ENCODE data around the gene MSANTD7.

Gene MSANTD7

DNA sequence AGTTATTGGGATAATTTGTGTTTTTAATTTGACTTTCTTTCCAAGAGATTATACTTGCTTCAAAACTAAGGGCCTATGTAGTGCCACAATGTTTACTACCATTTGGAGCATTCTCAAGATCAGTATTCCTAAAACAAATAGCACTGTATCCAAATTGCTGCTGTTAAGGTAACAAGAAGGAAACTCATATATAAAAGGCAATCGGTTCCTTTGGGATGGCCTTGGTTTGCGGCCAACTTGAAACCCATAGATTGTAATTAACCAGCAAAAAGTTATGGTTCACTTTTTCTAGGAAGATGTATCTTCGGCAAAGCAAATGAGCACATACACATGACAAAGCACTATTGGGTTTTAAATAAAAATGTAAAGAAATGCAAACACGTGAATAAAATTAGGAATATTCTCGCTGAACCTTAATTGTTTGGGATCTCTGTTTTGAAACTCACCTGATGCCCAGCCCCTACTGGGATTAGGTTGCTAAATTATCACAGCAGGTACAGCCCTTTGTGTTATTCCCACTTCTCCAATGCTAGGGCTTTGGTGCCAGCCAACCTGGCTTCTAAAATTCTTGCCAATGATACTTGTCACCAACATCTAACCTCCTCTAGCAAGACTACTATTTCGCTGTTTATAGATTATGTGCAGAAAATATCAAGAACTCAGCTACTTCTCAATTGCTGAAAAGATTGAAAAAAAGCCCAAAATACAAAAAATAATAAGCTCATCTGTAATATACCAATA is 16.3 kb upstream of the MSANTD7 start:
- DNase-seq = no peak
- Mint-ChIP-seq H3K9me3 (no peaks in the 10 kb centered on the region), H3K4me3 (no peak overlapping the region), H3K4me1 (peaks cover 5% of the 10 kb centered on the region), H3K27me3 (peaks cover 10% of the 10 kb centered on the region), H3K36me3 (no peaks in the 10 kb centered on the region), H3K27ac (no peak overlapping the region)
- CTCF ChIA-PET = interaction anchor here (0.6 to 4.2 kb wide), 9 partner anchors 67 to 322 kb away, joined by 3 to 32 read pairs (median 4); no protein-coding TSS in a partner anchor

DNA sequence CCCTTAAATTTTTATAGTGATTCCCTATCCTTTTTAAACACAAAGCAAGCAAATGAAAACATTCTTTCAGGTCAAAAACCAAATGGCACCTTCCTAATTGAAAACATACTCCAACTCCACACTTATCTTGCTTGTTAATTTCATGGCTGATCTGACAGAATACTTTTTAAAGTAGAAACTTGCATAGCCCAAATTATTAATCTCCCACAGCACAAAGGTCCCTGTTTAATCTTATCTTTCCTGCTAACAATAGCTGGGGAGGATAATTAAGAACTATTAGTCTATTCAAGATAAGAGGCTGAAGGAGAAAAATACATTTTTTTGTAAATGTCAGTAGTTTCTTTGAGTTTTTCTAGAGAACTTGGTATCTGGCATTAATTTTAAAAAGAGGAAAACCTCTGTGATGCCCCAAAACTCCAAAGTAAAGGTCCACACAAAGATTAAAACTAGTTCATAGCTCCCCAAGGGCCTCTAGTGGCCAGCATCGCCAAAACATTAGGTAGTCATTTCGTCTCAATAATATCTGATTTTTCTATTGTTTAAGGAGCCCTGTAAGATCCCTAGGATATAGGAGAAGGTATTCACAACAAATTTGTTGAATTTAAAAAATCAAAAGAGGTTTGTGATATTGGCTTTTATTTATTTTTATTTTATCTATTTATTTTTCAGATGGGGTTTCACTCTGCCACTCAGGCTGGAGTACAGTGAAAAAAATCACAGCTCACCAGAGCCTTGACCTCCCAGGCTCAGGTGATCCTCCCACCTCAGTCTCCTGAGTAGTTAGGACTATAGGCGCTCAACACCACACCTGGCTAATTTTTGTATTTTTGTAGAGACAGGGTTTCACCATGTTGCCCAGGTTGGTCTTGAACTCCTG is 15.0 kb upstream of the MSANTD7 start:
- CTCF ChIA-PET = interaction anchor here (0.6 to 4.2 kb wide), 24 partner anchors 9 to 627 kb away, joined by 3 to 32 read pairs (median 4); partner anchors contain the start of genes CDNF, HSPA14 and MSANTD7
- H3K4me1 Mint-ChIP-seq = peaks cover 5% of the 10 kb centered on the region
- no peaks in the 10 kb centered on the region for H3K9me3 Mint-ChIP-seq
- H3K27ac Mint-ChIP-seq = no peak overlapping the region
- no peaks in the 10 kb centered on the region for H3K36me3 Mint-ChIP-seq
- peak; percentile 59 for DNase-seq
- no peak overlapping the region for H3K4me3 Mint-ChIP-seq
- H3K27me3 Mint-ChIP-seq = peaks cover 10% of the 10 kb centered on the region

DNA sequence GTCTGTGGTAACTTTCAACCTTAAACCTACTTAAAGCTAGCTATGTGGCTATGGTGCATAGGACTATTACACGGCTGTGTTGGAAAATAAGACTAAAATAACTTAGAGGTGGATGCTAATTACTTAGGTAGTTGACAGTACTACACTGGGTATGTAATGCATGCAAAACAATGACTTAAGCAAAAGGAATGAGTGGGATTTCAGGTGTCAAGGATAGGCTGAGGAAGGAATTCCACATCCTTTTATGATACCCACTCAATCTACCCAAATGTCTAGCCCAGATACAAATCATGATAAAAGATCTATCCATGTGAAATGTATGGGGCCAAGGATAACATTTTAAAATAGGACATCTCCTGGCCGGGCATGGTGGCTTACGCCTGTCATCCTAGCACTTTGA is 14.1 kb upstream of the MSANTD7 start:
- CTCF ChIA-PET = interaction anchor here (0.6 to 4.2 kb wide), 13 partner anchors 10 to 628 kb away, joined by 3 to 32 read pairs (median 5); partner anchors contain the start of genes CDNF, HSPA14 and MSANTD7
- H3K4me1 Mint-ChIP-seq = peaks cover 5% of the 10 kb centered on the region
- H3K9me3 Mint-ChIP-seq = no peaks in the 10 kb centered on the region
- peaks cover 10% of the 10 kb centered on the region for H3K27me3 Mint-ChIP-seq
- H3K27ac Mint-ChIP-seq = no peak overlapping the region
- no peaks in the 10 kb centered on the region for H3K36me3 Mint-ChIP-seq
- no peak overlapping the region for H3K4me3 Mint-ChIP-seq
- DNase-seq = no peak

DNA sequence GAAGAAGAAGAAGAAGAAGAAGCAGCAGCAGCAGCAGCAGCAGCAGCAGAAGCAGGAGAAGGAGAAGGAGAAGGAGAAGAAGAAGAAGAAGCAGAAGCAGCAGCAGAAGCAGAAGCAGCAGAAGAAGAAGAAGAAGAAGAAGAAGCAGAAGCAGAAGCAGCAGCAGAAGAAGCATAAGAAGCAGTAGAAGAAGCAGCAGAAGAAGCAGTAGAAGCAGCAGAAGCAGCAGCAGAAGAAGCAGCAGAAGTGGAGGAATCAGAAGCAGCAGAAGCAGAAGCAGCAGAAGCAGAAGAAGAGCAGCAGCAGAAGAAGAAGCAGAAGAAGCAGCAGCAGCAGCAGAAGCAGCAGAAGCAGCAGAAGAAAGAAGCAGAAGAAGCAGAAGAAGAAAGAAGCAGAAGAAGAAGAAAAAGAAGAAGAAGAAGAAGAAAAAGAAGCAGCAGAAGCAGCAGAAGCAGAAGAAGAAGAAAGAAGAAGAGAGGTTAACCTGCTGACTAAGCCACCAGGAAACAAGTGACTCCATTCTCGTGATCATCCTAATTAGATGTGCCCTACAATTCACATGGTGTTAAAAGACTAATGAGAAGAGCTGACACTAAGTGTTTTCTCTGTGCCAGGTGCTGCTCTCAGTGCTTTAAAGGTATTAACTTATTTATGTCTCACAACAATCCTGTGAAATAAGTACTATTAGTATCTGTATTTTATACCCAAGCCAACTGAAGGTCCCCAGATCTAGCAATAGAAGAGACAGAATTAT is 11.9 kb upstream of the MSANTD7 start:
- H3K27ac Mint-ChIP-seq = no peak overlapping the region
- H3K4me3 Mint-ChIP-seq = no peak overlapping the region
- DNase-seq = no peak
- H3K27me3 Mint-ChIP-seq = peaks cover 10% of the 10 kb centered on the region
- CTCF ChIA-PET = interaction anchor here (0.6 to 1.7 kb wide), 3 partner anchors 283 to 328 kb away, joined by 3 to 4 read pairs (median 4); no protein-coding TSS in a partner anchor
- no peaks in the 10 kb centered on the region for H3K36me3 Mint-ChIP-seq
- no peaks in the 10 kb centered on the region for H3K9me3 Mint-ChIP-seq
- H3K4me1 Mint-ChIP-seq = no peaks in the 10 kb centered on the region

DNA sequence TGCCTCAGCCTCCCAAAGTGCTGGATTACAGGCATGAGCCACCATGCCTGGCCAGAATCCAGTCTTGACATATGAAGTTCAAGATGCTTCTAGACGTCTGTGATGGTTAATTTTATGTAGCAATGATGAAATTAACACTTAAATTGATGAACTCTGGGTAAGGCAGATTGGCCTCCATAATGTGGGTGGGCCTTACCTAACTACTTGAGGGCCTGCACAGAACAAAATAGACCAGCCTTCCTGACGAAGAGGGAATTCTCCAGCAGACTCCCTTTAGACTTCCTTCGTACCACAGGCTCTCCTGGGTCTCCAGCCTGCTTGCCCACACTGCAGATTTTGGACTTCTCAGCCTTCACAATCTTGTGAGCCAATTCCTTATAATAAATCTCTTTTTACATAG is 5.0 kb upstream of the MSANTD7 start:
- CTCF ChIA-PET = interaction anchor here (1.3 kb wide), 1 partner anchor 8 kb away, joined by 4 read pairs; no protein-coding TSS in a partner anchor
- no peaks in the 10 kb centered on the region for H3K27me3 Mint-ChIP-seq
- H3K36me3 Mint-ChIP-seq = no peaks in the 10 kb centered on the region
- DNase-seq = no peak
- peaks cover 7% of the 10 kb centered on the region for H3K4me1 Mint-ChIP-seq
- no peaks in the 10 kb centered on the region for H3K9me3 Mint-ChIP-seq
- H3K27ac Mint-ChIP-seq = no peak overlapping the region
- H3K4me3 Mint-ChIP-seq = no peak overlapping the region

DNA sequence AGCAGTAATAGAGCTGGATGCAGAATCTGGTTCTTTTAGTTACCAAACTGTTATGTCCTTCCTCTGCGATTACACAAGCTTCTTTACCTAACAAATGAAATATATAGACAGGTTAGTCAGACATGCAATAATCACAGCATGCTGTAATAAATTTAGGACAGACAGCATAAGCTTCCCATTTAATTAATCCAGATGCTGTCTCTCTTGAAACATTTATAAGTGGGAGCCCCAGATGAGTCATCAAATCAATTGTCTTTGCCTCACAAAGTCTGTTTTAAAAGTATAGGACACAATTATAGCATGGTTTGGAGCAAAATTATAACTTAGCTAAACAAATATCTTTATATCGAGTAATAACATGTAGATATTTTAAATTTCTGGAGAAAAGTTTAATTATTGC is 1.9 kb upstream of the MSANTD7 start:
- Mint-ChIP-seq H3K36me3 (peaks cover 11% of the 10 kb centered on the region), H3K4me3 (no peak overlapping the region), H3K27ac (no peak overlapping the region), H3K27me3 (no peaks in the 10 kb centered on the region), H3K9me3 (no peaks in the 10 kb centered on the region), H3K4me1 (peaks cover 23% of the 10 kb centered on the region)
- CTCF ChIA-PET = interaction anchor here (1.8 to 2.6 kb wide), 2 partner anchors 13 to 136 kb away, joined by 5 to 7 read pairs; no protein-coding TSS in a partner anchor
- no peak for DNase-seq

DNA sequence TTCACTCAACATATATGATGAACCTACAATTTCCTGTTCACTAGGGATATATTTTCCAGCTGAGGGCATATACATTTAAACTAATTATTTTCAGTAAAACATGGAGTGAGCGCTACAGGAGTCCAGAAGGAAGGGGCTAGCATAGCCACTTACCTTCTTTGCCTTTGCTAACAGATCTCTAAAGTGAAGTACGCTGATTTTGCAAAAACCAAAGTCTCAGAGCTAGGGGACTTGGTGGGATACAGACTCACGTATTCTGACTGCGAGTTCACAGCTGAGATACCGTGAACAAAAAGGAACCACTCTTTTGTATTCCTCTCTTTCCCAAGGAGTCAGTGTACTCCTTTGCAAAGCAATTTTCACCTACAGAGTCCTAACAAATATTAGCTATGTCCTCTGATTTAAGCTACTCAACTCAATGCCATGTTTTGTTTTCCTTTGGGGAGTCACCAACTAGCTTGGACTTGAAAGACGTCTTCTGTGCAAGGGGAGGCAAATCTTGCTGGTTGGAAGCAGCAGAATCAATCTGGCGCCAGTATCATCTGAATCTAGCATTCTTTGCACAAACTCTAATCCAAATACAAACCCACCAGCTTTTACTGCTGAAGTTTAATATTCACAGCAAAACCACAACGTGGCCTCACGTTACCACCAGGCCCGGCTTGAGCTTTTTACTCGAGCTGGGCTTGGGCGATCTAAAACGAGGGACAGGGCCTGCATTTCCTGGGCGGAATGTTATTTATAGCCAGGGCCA is 926 bp upstream of the MSANTD7 start:
- Mint-ChIP-seq H3K9me3 (no peaks in the 10 kb centered on the region), H3K4me3 (peak overlapping the region; percentile 91), H3K27ac (peak overlapping the region; percentile 84), H3K36me3 (peaks cover 21% of the 10 kb centered on the region), H3K4me1 (peaks cover 23% of the 10 kb centered on the region), H3K27me3 (no peaks in the 10 kb centered on the region)
- no peak for DNase-seq
- CTCF ChIA-PET = interaction anchor here (0.9 to 2.6 kb wide), 11 partner anchors 14 to 338 kb away, joined by 3 to 10 read pairs (median 4); partner anchors contain the start of gene SUV39H2

DNA sequence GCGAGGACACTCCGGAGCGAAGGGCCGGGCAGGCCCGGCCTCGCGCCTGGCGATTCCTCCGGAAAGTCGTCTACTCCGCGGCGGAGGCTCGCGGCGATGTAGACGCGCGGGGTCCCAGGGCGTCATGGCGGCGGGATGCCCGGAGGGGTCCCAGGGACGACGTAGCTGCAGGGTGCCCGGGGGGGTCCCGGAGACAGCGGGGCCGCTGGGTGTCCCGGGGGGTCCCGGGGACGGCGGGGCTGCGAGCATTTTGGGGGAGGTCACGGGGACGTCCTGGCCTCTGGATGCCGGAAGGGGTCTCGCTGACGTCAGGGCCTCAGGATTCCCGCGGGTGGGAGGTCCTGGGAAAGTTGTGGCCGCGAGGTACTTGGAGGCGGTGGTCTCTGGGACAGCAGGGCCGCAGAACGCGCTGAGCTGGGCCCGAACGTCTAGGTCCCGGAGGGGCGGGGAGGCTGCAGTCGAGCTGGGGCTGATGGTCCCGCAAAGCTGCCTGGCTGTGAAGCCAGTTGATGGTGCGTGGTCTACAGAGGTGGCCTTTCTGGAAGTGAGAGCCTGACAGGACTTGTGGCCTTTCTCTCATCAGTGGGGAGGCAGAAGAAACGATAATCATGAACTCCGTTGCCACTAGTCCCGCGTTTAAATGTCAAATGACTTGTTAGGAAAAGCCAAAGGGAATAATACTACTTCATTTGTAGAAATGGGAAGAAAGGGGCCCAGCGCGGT is 637 bp downstream of the MSANTD7 start:
- H3K9me3 Mint-ChIP-seq = no peaks in the 10 kb centered on the region
- peaks cover 30% of the 10 kb centered on the region for H3K36me3 Mint-ChIP-seq
- no peaks in the 10 kb centered on the region for H3K27me3 Mint-ChIP-seq
- peaks cover 23% of the 10 kb centered on the region for H3K4me1 Mint-ChIP-seq
- peak overlapping the region; percentile 91 for H3K4me3 Mint-ChIP-seq
- peak overlapping the region; percentile 91 for H3K27ac Mint-ChIP-seq
- DNase-seq = peak; percentile 57
- CTCF ChIA-PET = interaction anchor here (0.7 to 2.6 kb wide), 9 partner anchors 9 to 340 kb away, joined by 3 to 10 read pairs (median 6); partner anchors contain the start of gene SUV39H2

DNA sequence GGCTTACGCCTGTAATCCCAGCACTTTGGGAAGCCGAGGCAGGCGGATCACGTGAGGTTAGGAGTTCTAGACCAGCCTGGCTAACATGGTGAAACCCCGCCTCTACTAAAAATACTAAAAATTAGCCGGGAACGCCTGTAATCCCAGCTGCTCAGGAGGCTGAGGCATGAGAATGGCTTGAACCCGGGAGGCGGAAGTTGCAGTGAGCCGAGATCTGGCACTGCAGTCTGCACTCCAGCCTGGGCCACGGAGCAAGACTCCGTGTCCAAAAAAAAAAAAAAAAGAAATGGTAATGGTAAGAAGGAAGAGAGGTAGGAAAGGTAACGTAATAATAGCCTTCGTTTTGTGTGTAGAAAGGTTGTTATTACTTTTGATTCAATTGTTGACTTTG is 1.2 kb downstream of the MSANTD7 start:
- no peak for DNase-seq
- Mint-ChIP-seq H3K27me3 (no peaks in the 10 kb centered on the region), H3K4me1 (peaks cover 23% of the 10 kb centered on the region), H3K27ac (peak overlapping the region; percentile 91), H3K36me3 (peaks cover 33% of the 10 kb centered on the region), H3K4me3 (peak overlapping the region; percentile 91), H3K9me3 (no peaks in the 10 kb centered on the region)
- CTCF ChIA-PET = interaction anchor here (0.7 to 1.3 kb wide), 3 partner anchors 10 to 302 kb away, joined by 3 to 6 read pairs (median 3); no protein-coding TSS in a partner anchor

DNA sequence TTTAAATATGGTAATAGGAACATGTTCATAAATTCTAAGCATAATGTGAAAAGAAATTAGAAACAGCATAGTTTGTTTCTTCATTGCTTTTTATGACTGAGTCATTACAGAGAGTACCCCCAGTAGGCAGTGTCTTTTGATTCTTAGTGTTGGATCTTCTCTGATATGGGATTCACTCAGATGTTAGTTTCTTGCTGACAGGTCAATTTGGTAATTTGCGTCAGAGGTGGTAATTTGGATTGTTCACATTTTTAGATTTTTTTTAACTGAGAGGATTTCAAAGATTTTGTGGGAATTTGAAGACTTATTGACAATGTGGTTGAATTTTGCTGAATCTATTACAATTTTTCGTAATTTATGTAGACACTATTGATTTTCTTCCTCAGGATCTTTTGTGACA is 2.1 kb downstream of the MSANTD7 start:
- peaks cover 23% of the 10 kb centered on the region for H3K4me1 Mint-ChIP-seq
- no peaks in the 10 kb centered on the region for H3K9me3 Mint-ChIP-seq
- DNase-seq = no peak
- peaks cover 40% of the 10 kb centered on the region for H3K36me3 Mint-ChIP-seq
- peak overlapping the region; percentile 40 for H3K4me3 Mint-ChIP-seq
- no peak overlapping the region for H3K27ac Mint-ChIP-seq
- no peaks in the 10 kb centered on the region for H3K27me3 Mint-ChIP-seq
- CTCF ChIA-PET = interaction anchor here (0.7 kb wide), 1 partner anchor 9 kb away, joined by 3 read pairs; no protein-coding TSS in a partner anchor

DNA sequence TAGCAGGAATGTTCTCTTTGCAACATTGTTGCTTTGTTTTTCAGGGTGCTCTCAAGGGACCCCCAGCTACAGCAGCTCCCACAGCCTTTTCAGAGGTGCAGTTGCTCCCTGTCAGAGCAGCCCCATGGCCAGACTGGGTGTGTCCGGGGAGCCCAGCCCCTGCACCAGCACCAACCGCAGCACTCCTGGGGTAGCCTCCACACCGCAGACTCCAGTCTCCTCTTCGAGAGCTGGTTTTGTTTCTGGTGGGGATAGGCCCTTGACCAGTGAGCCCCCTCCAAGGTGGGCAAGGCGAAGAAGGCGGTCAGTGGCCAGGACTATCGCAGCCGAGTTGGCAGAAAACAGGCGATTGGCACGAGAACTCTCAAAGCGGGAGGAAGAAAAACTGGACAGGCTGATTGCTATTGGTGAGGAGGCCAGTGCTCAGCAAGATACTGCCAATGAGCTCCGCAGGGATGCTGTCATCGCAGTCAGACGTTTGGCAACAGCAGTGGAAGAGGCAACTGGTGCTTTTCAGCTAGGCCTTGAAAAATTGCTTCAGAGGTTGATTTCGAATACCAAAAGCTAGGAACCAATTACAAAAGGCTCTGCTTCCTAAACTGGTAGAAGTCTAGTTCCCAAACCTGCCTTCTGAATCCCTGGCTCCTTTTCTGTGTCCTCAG is 5.4 kb downstream of the MSANTD7 start:
- Mint-ChIP-seq H3K36me3 (peaks cover 48% of the 10 kb centered on the region), H3K4me3 (no peak overlapping the region), H3K27ac (no peak overlapping the region), H3K4me1 (peaks cover 15% of the 10 kb centered on the region), H3K9me3 (no peaks in the 10 kb centered on the region), H3K27me3 (no peaks in the 10 kb centered on the region)
- DNase-seq = no peak
- CTCF ChIA-PET = interaction anchor here (1.3 kb wide), 1 partner anchor 345 kb away, joined by 3 read pairs; no protein-coding TSS in a partner anchor

DNA sequence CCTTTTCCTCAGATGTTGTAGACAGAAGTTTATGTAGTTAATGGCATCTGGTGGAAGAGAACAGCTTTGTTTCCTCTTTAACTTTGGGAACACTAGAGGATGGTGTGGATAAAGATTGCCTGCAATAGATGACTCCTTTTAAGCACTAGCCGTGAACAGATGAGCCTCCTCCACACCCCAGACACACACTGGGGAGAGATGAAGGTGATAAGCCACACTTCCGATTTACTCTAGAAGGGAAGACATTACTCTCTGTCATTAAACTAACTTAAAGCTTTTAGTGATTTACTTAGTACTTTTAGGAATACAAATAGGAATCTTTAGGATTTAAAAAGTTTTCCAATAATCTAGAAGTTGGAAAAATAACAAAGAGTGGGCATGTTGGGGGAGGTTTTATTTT is 6.8 kb downstream of the MSANTD7 start:
- no peak overlapping the region for H3K4me3 Mint-ChIP-seq
- H3K9me3 Mint-ChIP-seq = no peaks in the 10 kb centered on the region
- peaks cover 50% of the 10 kb centered on the region for H3K36me3 Mint-ChIP-seq
- DNase-seq = no peak
- peaks cover 6% of the 10 kb centered on the region for H3K4me1 Mint-ChIP-seq
- CTCF ChIA-PET = interaction anchor here (0.7 kb wide), 1 partner anchor 14 kb away, joined by 3 read pairs; no protein-coding TSS in a partner anchor
- no peak overlapping the region for H3K27ac Mint-ChIP-seq
- H3K27me3 Mint-ChIP-seq = no peaks in the 10 kb centered on the region

Data from activated naive CD4-positive, alpha-beta T cell treated with anti-CD3 and anti-CD28 coated beads, Interleukin-2, amount 10 ng/mL, durations not matched to agents 7 days and 5 days (primary cell).